Activated T-helper 1 cell treated with anti-CD3 and anti-CD28 coated beads, Interleukin-2, amount 50 U/mL, for 16 hours (primary cell): Measurements from ENCODE around the gene AACS.
"Not testable (repeated sequence)": the region's sequence is repeated elsewhere in the genome, so short reads cannot be mapped to it uniquely, and the experiment has no call there.

Source experiments
- DNase-seq, 2 donors: peaks; one replicate each; pipeline ENCODE4 v3.0.0-alpha.2; 2020; ENCODE audit warnings: low read depth in 1 of 2, low spot score in 1 of 2

Gene AACS

GRCh38 chr12:125056306-125056705 lies 8.9 kb upstream of the AACS start:
- DNase-seq = no peak

- DNase-seq = no peak
Observed at GRCh38 chr12:125057708-125058107, 7.5 kb upstream of the AACS start.

GRCh38 chr12:125061229-125061628 lies 4.0 kb upstream of the AACS start:
- no peak for DNase-seq

GRCh38 chr12:125063522-125063921 lies 1.7 kb upstream of the AACS start:
- not testable (repeated sequence) for DNase-seq

GRCh38 chr12:125064492-125064891 lies 743 bp upstream of the AACS start:
- DNase-seq = no peak

- DNase-seq = no peak
Observed at GRCh38 chr12:125065919-125066570, 810 bp downstream of the AACS start.

- DNase-seq = no peak
Observed at GRCh38 chr12:125068391-125068790, 3.2 kb downstream of the AACS start.

GRCh38 chr12:125069616-125070015 lies 4.4 kb downstream of the AACS start:
- no peak for DNase-seq

GRCh38 chr12:125070112-125070511 lies 4.9 kb downstream of the AACS start:
- DNase-seq = no peak

- no peak for DNase-seq
Observed at GRCh38 chr12:125070661-125071390, 5.6 kb downstream of the AACS start.

GRCh38 chr12:125071456-125071855 lies 6.2 kb downstream of the AACS start:
- no peak for DNase-seq

- no peak for DNase-seq
Observed at GRCh38 chr12:125072496-125072895, 7.3 kb downstream of the AACS start.

- DNase-seq = not testable (repeated sequence)
Observed at GRCh38 chr12:125074294-125074693, 9.1 kb downstream of the AACS start.

GRCh38 chr12:125076103-125076502 lies 10.9 kb downstream of the AACS start:
- DNase-seq = no peak

GRCh38 chr12:125079084-125079483 lies 13.8 kb downstream of the AACS start:
- no peak for DNase-seq

GRCh38 chr12:125079648-125080645 lies 14.7 kb downstream of the AACS start:
- no peak for DNase-seq

- no peak for DNase-seq
Observed at GRCh38 chr12:125081427-125081826, 16.2 kb downstream of the AACS start.

GRCh38 chr12:125083072-125083471 lies 17.8 kb downstream of the AACS start:
- DNase-seq = no peak

GRCh38 chr12:125088199-125088598 lies 23.0 kb downstream of the AACS start:
- not testable (repeated sequence) for DNase-seq

GRCh38 chr12:125089083-125089482 lies 23.8 kb downstream of the AACS start:
- no peak for DNase-seq

- no peak for DNase-seq
Observed at GRCh38 chr12:125089626-125090025, 24.4 kb downstream of the AACS start.

GRCh38 chr12:125090437-125090836 lies 25.2 kb downstream of the AACS start:
- DNase-seq = no peak
